Thyroid gland (tissue), 4 donors: ENCODE data around the gene DLGAP4. TPM values are rescaled to one million over a fixed set of nuclear protein-coding genes. Genes with fewer than 3 reads are reported as not detected.

Experiments
- DNase-seq, 2 donors: peaks; one replicate each; pipeline ENCODE4 v3.0.0-alpha.2; 2019
- H3K27ac ChIP-seq, 3 donors: fragments of 200-600 bp; sonication (generic); 1 replicate in 2 of 3; 2 replicates in 1 of 3; pipeline ENCODE4 v1.5.1; 2016 to 2019; ENCODE audit warnings: mild to moderate bottlenecking in 1 of 3, moderate library complexity in 1 of 3
- H3K27me3 ChIP-seq: fragments of 200-600 bp; sonication (generic); one replicate; pipeline ENCODE4 v1.5.1; 2019
- H3K36me3 ChIP-seq, 2 donors: fragments of 200-600 bp; sonication (generic); one replicate each; pipeline ENCODE4 v1.5.1; 2016 to 2019
- H3K4me1 ChIP-seq, 2 donors: fragments of 200-600 bp; sonication (generic); one replicate each; pipeline ENCODE4 v1.5.1; 2017 to 2019
- H3K4me3 ChIP-seq, 3 donors: fragments of 200-600 bp; sonication (generic); replicated peaks in 1 of 3; 1 replicate in 2 of 3; 2 replicates in 1 of 3; pipeline ENCODE4 v1.5.1; 2016; ENCODE audit warnings: mild to moderate bottlenecking in 1 of 3
- H3K9me3 ChIP-seq: fragments of 200-600 bp; sonication (generic); one replicate; pipeline ENCODE4 v1.5.1; 2017
- CTCF ChIP-seq, 6 experiments: fragments of 200-600 bp in 3 of 6; fragments of 450-650 bp in 3 of 6; sonication (generic) in 3 of 6; IDR thresholded peaks; one replicate each; pipeline ENCODE4 v1.5.1; 2016 to 2019; ENCODE audit warnings: antibody characterized with exemption in 6 of 6, mild to moderate bottlenecking in 2 of 6, inconsistent platforms in 1 of 6, moderate library complexity in 1 of 6
- POLR2A ChIP-seq, 2 donors: fragments of 450-650 bp; IDR thresholded peaks; one replicate each; pipeline ENCODE4 v1.6.1; 2017; ENCODE audit warnings: antibody characterized with exemption in 2 of 2, mild to moderate bottlenecking in 2 of 2, moderate library complexity in 1 of 2
- WGBS, 2 donors: methylation state at CpG; one replicate each; pipeline ENCODE4 v1.1.5; 2017; 5-methylcytosine and 5-hydroxymethylcytosine counted together
- intact Hi-C: fragments of 100-400 bp; cut with DNase I; formaldehyde crosslinking; loops from one replicate; pipeline ENCODE4 v1.15.1; 2023
- total RNA-seq, 4 donors: library from RNA; depleted of rRNA; stranded (reverse); fragments of >200 nt; gene quantifications; one replicate each; pipeline ENCODE4 v1.2.3, GENCODE V29; 2016

DLGAP4 gene
- total RNA-seq, 4 donors from 2014 or later = 29.3 to 52.4 (median 41.5) TPM

- peaks cover 49 to 67% of the 10 kb centered on the region in 2 donors for H3K36me3 ChIP-seq
- 91 to 93% methylated on average over 23 to 26 of the region's 26 CpGs for WGBS, 2 donors
- peaks cover 0 to under 1% of the 10 kb centered on the region in 2 donors for H3K4me1 ChIP-seq
- H3K27me3 ChIP-seq = no peaks in the 10 kb centered on the region
- TF ChIP-seq CTCF (IDR thresholded peaks at IDR 0.05) (no peak), POLR2A (IDR thresholded peaks at IDR 0.05) (no peak)
- no peaks in the 10 kb centered on the region for H3K9me3 ChIP-seq
- intact Hi-C loops = no loop called here
- H3K4me3 ChIP-seq = no peak overlapping the region
- no peak for DNase-seq
- no peak overlapping the region for H3K27ac ChIP-seq
Observed at GRCh38 chr20:36499211-36499610, 193.1 kb downstream of the DLGAP4 start.

- Histone ChIP-seq H3K27me3 (no peaks in the 10 kb centered on the region), H3K4me1 (no peaks in the 10 kb centered on the region), H3K9me3 (no peaks in the 10 kb centered on the region), H3K4me3 (no peak overlapping the region), H3K36me3 (peaks cover 53 to 69% of the 10 kb centered on the region in 2 donors), H3K27ac (no peak overlapping the region)
- TF ChIP-seq CTCF (IDR thresholded peaks at IDR 0.05) (no peak), POLR2A (IDR thresholded peaks at IDR 0.05) (no peak)
- no peak for DNase-seq
- 89 to 91% methylated on average over 26 to 28 of the region's 31 CpGs for WGBS, 2 donors
- intact Hi-C loops = no loop called here
Observed at GRCh38 chr20:36499723-36500501, 193.8 kb downstream of the DLGAP4 start.

- Histone ChIP-seq H3K4me3 (no peak overlapping the region), H3K9me3 (no peaks in the 10 kb centered on the region), H3K27me3 (no peaks in the 10 kb centered on the region), H3K27ac (no peak overlapping the region), H3K36me3 (peaks cover 53 to 77% of the 10 kb centered on the region in 2 donors), H3K4me1 (no peaks in the 10 kb centered on the region)
- WGBS, 2 donors = 71 to 79% methylated on average over 3 of the region's 3 CpGs
- no peak for DNase-seq
- intact Hi-C loops = no loop called here
- TF ChIP-seq CTCF (IDR thresholded peaks at IDR 0.05) (no peak), POLR2A (IDR thresholded peaks at IDR 0.05) (no peak)
Observed at GRCh38 chr20:36501367-36502006, 195.3 kb downstream of the DLGAP4 start.

GRCh38 chr20:36504295-36504694, 198.2 kb downstream of the DLGAP4 start:
- TF ChIP-seq POLR2A (IDR thresholded peaks at IDR 0.05) (no peak), CTCF (IDR thresholded peaks at IDR 0.05) (no peak)
- H3K4me1 ChIP-seq = no peaks in the 10 kb centered on the region
- H3K27me3 ChIP-seq = no peaks in the 10 kb centered on the region
- no peaks in the 10 kb centered on the region for H3K9me3 ChIP-seq
- intact Hi-C loops = no loop called here
- no peak overlapping the region for H3K27ac ChIP-seq
- WGBS, 2 donors = 94 to 97% methylated on average over 4 of the region's 4 CpGs
- H3K36me3 ChIP-seq = peaks cover 39 to 49% of the 10 kb centered on the region in 2 donors
- H3K4me3 ChIP-seq = no peak overlapping the region
- no peak for DNase-seq

- no peak for TF ChIP-seq POLR2A (IDR thresholded peaks at IDR 0.05)
- TF ChIP-seq CTCF (IDR thresholded peaks at IDR 0.05) = peak in 1 of 6 experiments; percentile 28
- Histone ChIP-seq H3K27me3 (no peaks in the 10 kb centered on the region), H3K4me3 (no peak overlapping the region), H3K9me3 (no peaks in the 10 kb centered on the region), H3K36me3 (peaks cover 33 to 34% of the 10 kb centered on the region in 2 donors), H3K27ac (no peak overlapping the region), H3K4me1 (no peaks in the 10 kb centered on the region)
- no peak for DNase-seq
- WGBS, 2 donors = 68 to 76% methylated on average over 1 of the region's 1 CpG
- intact Hi-C loops = no loop called here
Observed at GRCh38 chr20:36506253-36506652, 200.1 kb downstream of the DLGAP4 start.
